A549 (cell line): ENCODE data around the gene COL5A1. TPM values are rescaled to one million over a fixed set of nuclear protein-coding genes. Genes with fewer than 3 reads are reported as not detected.
A peak's percentile ranks its signal among the peaks of the same experiment; 100 is the strongest.

Experiments used
- ATAC-seq, 2 experiments: fragments of 200-7000 bp in 1 of 2; fragments of >200 bp in 1 of 2; cut with Nextera tagmentation in 1 of 2; cut with Tn5 transposase in 1 of 2; 3 replicates each; pipeline versions ENCODE4 v1.8.0 to v1.9.1; 2018 to 2020; ENCODE audit warnings: mild to moderate bottlenecking in 1 of 2, moderate library complexity in 1 of 2
- CTCF ChIA-PET: fragments of 300-600 bp; sonication (Branson Sonifier 250); formaldehyde crosslinking; extraction: SDS; loops from one replicate; lab custom pipeline; 2021; ENCODE audit warnings: antibody characterized with exemption, inconsistent platforms; lab: Yijun Ruan, JAX
- POLR2A ChIA-PET: fragments of 350-600 bp; formaldehyde crosslinking; extraction: SDS; loops from one replicate; lab custom pipeline; 2021; ENCODE audit warnings: antibody characterized with exemption, inconsistent platforms; lab: Yijun Ruan, JAX
- DNase-seq, 2 experiments: peaks; one replicate each; pipeline versions ENCODE4 v3.0.0 to v3.0.0-alpha.2; 2011 to 2016; ENCODE audit warnings: low read depth in 1 of 2, low spot score in 1 of 2
- FAIRE-seq: peaks from 2 replicates; lab custom pipeline; 2011; peaks lifted over from hg19 to GRCh38; lab: Jason Lieb, UNC
- H3K27ac ChIP-seq, 2 experiments: fragments of >200 bp; sonication (Bioruptor Twin); formaldehyde crosslinking; 3 replicates each; pipeline ENCODE4 v1.5.1; 2016 to 2017
- H3K4me1 ChIP-seq: fragments of >200 bp; sonication (Bioruptor Twin); formaldehyde crosslinking; 3 replicates; pipeline ENCODE4 v1.6.1; 2016
- H3K4me2 ChIP-seq: fragments of >200 bp; sonication (Bioruptor Twin); formaldehyde crosslinking; 3 replicates; pipeline ENCODE4 v1.6.1; 2016
- H3K4me3 ChIP-seq: fragments of >200 bp; sonication (Bioruptor Twin); formaldehyde crosslinking; 3 replicates; pipeline ENCODE4 v1.5.1; 2016
- H3K9me3 ChIP-seq: fragments of >200 bp; sonication (Bioruptor Twin); formaldehyde crosslinking; 3 replicates; pipeline ENCODE4 v1.6.1; 2016
- CBX8 ChIP-seq: fragments of 200-600 bp; sonication (generic); IDR thresholded peaks from 2 replicates; pipeline ENCODE4 v1.6.1; 2016
- EHF ChIP-seq: fragments of 250-450 bp; sonication (Bioruptor Pico); IDR thresholded peaks from 2 replicates; pipeline ENCODE4 v1.5.0; 2020; ENCODE audit warnings: mild to moderate bottlenecking
- EHMT2 ChIP-seq: fragments of 200-600 bp; sonication (generic); IDR thresholded peaks from 2 replicates; pipeline ENCODE4 v1.6.1; 2016; ENCODE audit warnings: antibody characterized with exemption, low read depth, mild to moderate bottlenecking, moderate library complexity
- FOSB ChIP-seq: fragments of 250-450 bp; sonication (Bioruptor Pico); IDR thresholded peaks from 2 replicates; pipeline ENCODE4 v1.5.0; 2020; ENCODE audit warnings: mild to moderate bottlenecking, moderate library complexity
- FOSL2 ChIP-seq, 2 experiments: fragments of 450-650 bp in 1 of 2; fragments of >200 bp in 1 of 2; sonication (Bioruptor Twin) in 1 of 2; formaldehyde crosslinking; IDR thresholded peaks; 2 replicates each; pipeline versions ENCODE4 v1.5.0 to v1.6.1; 2016 to 2020; ENCODE audit warnings: mild to moderate bottlenecking in 1 of 2, moderate library complexity in 1 of 2
- HDAC2 ChIP-seq: fragments of 200-600 bp; sonication (generic); IDR thresholded peaks from 2 replicates; pipeline ENCODE4 v1.6.1; 2016
- JUN ChIP-seq, 2 experiments: fragments of >200 bp; sonication (Bioruptor Twin); formaldehyde crosslinking; IDR thresholded peaks; 2 replicates in 1 of 2; 3 replicates in 1 of 2; pipeline ENCODE4 v1.6.1; 2016 to 2017
- KDM5A ChIP-seq: fragments of 200-600 bp; sonication (generic); IDR thresholded peaks from 2 replicates; pipeline ENCODE4 v1.6.1; 2016; ENCODE audit warnings: antibody characterized with exemption, mild to moderate bottlenecking
- MAFK ChIP-seq: fragments of 450-650 bp; IDR thresholded peaks from 2 replicates; pipeline ENCODE4 v1.6.1; 2014; ENCODE audit not compliant: partially characterized antibody
- MAX ChIP-seq: IDR thresholded peaks from 2 replicates; pipeline ENCODE4 v1.6.1; 2012
- MAZ ChIP-seq: fragments of 150-350 bp; IDR thresholded peaks from 2 replicates; pipeline ENCODE4 v1.6.1; 2014; ENCODE audit warnings: antibody characterized with exemption, low read depth, low read length, borderline replicate concordance
- MYC ChIP-seq: IDR thresholded peaks from 2 replicates; pipeline ENCODE4 v1.6.1; 2012; ENCODE audit warnings: mild to moderate bottlenecking, inconsistent platforms, low read length, improper control_type of control experiment, borderline replicate concordance
- RAD21 ChIP-seq, 2 experiments: fragments of >200 bp in 1 of 2; sonication (Bioruptor Twin) in 1 of 2; formaldehyde crosslinking in 1 of 2; IDR thresholded peaks in 1 of 2; conservative IDR thresholded peaks in 1 of 2; 2 replicates in 1 of 2; 3 replicates in 1 of 2; pipeline ENCODE4 v1.6.1; 2012 to 2018; ENCODE audit warnings: inconsistent platforms in 1 of 2
- REST ChIP-seq: fragments of 200-600 bp; sonication (generic); IDR thresholded peaks from 2 replicates; pipeline ENCODE4 v1.6.1; 2016; ENCODE audit warnings: antibody characterized with exemption, mild to moderate bottlenecking, moderate library complexity
- SMC3 ChIP-seq: fragments of >200 bp; sonication (Bioruptor Twin); formaldehyde crosslinking; IDR thresholded peaks from 3 replicates; pipeline ENCODE4 v1.6.1; 2018; ENCODE audit warnings: inconsistent platforms
- SREBF2 ChIP-seq: fragments of 450-650 bp; IDR thresholded peaks from 2 replicates; pipeline ENCODE4 v1.6.1; 2014; ENCODE audit warnings: mild to moderate bottlenecking, moderate library complexity
- TP53 ChIP-seq: fragments of 250-450 bp; sonication (Bioruptor Pico); IDR thresholded peaks from 2 replicates; pipeline ENCODE4 v1.5.0; 2021; ENCODE audit warnings: mild to moderate bottlenecking, moderate library complexity
- ZFP36 ChIP-seq: fragments of 450-650 bp; IDR thresholded peaks from 2 replicates; pipeline ENCODE4 v1.6.1; 2014; ENCODE audit warnings: borderline replicate concordance; ENCODE audit not compliant: partially characterized antibody
- WGBS: methylation state at CpG from one replicate; pipeline ENCODE4 v1.1.6; 2017; ENCODE audit errors: missing lambda C conversion rate; 5-methylcytosine and 5-hydroxymethylcytosine counted together
- polyA plus RNA-seq, 4 experiments: library from polyadenylated mRNA; depleted of rRNA in 3 of 4; stranded (reverse); fragments of >200 nt; fragmentation: RNase III in 1 of 4; extraction: RNeasy Plus Mini Kit Qiagen cat#74134 plus additional on column Dnase treatment in 1 of 4; gene quantifications; 2 replicates in 3 of 4; 3 replicates in 1 of 4; pipeline ENCODE4 v1.2.3, GENCODE V29; 2011 to 2017
- TF ChIP-seq, protein P1 (sequence below): fragments of 150-350 bp; IDR thresholded peaks from 2 replicates; pipeline ENCODE4 v1.6.1; 2014; ENCODE audit warnings: low read depth, mild to moderate bottlenecking, low read length
- TF ChIP-seq, protein P2 (sequence below): IDR thresholded peaks from 2 replicates; pipeline ENCODE4 v1.6.1; 2012

Gene COL5A1
- polyA plus RNA-seq, 2 of the 4 experiments (the other 2 are of a cell fraction) = 16.1 to 67.5 TPM

DNA sequence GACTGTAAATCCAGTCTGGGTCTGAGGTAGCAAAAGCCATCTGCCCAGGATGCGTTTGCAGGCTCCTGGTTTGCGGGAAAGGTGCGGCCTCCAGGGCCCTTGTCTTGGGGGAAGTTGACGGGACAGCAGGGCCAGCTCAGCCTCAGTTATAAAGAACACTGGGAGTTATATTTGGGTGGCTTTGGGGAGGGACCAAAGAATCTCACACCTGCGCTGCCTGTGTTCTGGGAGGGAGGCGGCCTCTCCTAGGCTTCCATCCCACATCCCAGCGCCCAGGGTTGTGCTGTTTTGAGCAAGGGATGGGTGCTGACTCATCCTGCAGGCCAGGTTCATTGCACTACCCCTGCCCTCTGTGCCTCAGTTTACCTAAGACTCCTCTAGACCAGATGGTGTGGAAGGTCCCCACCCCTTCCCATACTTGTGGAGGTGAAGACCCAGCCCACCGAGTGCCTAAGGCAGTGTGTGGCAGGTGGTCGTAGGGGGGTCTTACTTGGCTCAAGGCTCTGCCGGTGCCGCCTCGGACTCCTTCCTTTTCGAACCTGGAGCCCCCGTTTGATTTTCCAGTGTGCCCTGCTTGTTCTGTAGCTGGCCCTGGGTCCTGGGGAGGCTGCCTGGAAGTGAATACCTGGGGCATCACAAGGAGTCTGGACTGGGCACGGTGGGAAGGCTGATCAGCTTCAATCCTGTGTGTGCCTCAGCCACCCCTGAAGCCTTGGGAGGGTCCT lies 199.7 kb downstream of the COL5A1 start:
- ChIA-PET POLR2A (no interaction called here), CTCF (interaction anchor here (0.7 kb wide), 1 partner anchor 285 kb away, joined by 3 read pairs; no protein-coding TSS in a partner anchor)
- peak overlapping the region in 1 of 2 experiments; percentile 37; a peak in 1 of 6 replicates for H3K27ac ChIP-seq
- DNase-seq = no peak
- H3K4me2 ChIP-seq = no peak overlapping the region
- 84% methylated on average over 10 of the region's 15 CpGs for WGBS
- FAIRE-seq = no peak
- TF ChIP-seq REST (no peak), MAFK (no peak), HDAC2 (no peak), MAZ (no peak), EHF (CRISPR knock-in tag) (no peak), CBX8 (no peak), TP53 (CRISPR knock-in tag) (no peak), SREBF2 (no peak), ZFP36 (no peak), JUN (IDR thresholded peaks at IDR 0.05) (no peak), MYC (no peak), EHMT2 (no peak), SMC3 (no peak), FOSB (no peak), MAX (no peak), RAD21 (conservative IDR thresholded peaks at IDR 0.05 in 1 of 2, IDR thresholded peaks at IDR 0.05 in 1 of 2) (no peak)
- TF ChIP-seq, protein P1, sequence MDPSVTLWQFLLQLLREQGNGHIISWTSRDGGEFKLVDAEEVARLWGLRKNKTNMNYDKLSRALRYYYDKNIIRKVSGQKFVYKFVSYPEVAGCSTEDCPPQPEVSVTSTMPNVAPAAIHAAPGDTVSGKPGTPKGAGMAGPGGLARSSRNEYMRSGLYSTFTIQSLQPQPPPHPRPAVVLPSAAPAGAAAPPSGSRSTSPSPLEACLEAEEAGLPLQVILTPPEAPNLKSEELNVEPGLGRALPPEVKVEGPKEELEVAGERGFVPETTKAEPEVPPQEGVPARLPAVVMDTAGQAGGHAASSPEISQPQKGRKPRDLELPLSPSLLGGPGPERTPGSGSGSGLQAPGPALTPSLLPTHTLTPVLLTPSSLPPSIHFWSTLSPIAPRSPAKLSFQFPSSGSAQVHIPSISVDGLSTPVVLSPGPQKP = no peak
- TF ChIP-seq, protein P2, sequence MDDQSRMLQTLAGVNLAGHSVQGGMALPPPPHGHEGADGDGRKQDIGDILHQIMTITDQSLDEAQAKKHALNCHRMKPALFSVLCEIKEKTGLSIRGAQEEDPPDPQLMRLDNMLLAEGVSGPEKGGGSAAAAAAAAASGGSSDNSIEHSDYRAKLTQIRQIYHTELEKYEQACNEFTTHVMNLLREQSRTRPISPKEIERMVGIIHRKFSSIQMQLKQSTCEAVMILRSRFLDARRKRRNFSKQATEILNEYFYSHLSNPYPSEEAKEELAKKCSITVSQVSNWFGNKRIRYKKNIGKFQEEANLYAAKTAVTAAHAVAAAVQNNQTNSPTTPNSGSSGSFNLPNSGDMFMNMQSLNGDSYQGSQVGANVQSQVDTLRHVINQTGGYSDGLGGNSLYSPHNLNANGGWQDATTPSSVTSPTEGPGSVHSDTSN = no peak
- no peak overlapping the region for H3K4me3 ChIP-seq
- ATAC-seq = no peak
- no peaks in the 10 kb centered on the region for H3K4me1 ChIP-seq
- H3K9me3 ChIP-seq = no peaks in the 10 kb centered on the region

- FAIRE-seq (no peak), ATAC-seq (no peak)
- POLR2A ChIA-PET = no interaction called here
- no peaks in the 10 kb centered on the region for H3K4me1 ChIP-seq
- TF ChIP-seq FOSL2 (IDR thresholded peaks at IDR 0.05) (no peak), FOSL2 (CRISPR knock-in tag; IDR thresholded peaks at IDR 0.05) (no peak), KDM5A (no peak)
- TF ChIP-seq, all 56 proteins: peak for 0
- DNase-seq = no peak
- 94% methylated on average over 22 of the region's 22 CpGs for WGBS
- no peak overlapping the region for H3K4me3 ChIP-seq
- H3K9me3 ChIP-seq = no peaks in the 10 kb centered on the region
- CTCF ChIA-PET = no interaction called here
- H3K4me2 ChIP-seq = no peak overlapping the region
- H3K27ac ChIP-seq = no peak overlapping the region
Measured at GRCh38 chr9:134842321-134842720, 200.7 kb downstream of the COL5A1 start.
